GM12878 (cell line): ENCODE data around the gene MCM5. TPM values are rescaled to one million over a fixed set of nuclear protein-coding genes. Genes with fewer than 3 reads are reported as not detected.
A peak's percentile ranks its signal among the peaks of the same experiment; 100 is the strongest.

Source experiments
- DPF2 ChIP-seq: fragments of 450-650 bp; IDR thresholded peaks from 2 replicates; pipeline ENCODE4 v1.6.1; 2017; ENCODE audit warnings: mild to moderate bottlenecking
- EP300 ChIP-seq, 2 experiments: fragments of 150-350 bp in 1 of 2; IDR thresholded peaks; 2 replicates each; pipeline ENCODE4 v1.6.1; 2011 to 2012; ENCODE audit warnings: low read depth in 2 of 2, low read length in 2 of 2, borderline replicate concordance in 1 of 2, improper control_type of control experiment in 1 of 2, inconsistent platforms in 1 of 2; ENCODE audit not compliant: control insufficient read depth in 1 of 2
- FOXM1 ChIP-seq: IDR thresholded peaks from 2 replicates; pipeline ENCODE4 v1.6.1; 2012; ENCODE audit warnings: low read depth, mild to moderate bottlenecking, inconsistent platforms, low read length, moderate library complexity
- JUNB ChIP-seq: IDR thresholded peaks from 2 replicates; pipeline ENCODE4 v1.6.1; 2016; ENCODE audit warnings: antibody characterized with exemption, mild to moderate bottlenecking
- JUND ChIP-seq: IDR thresholded peaks from 2 replicates; pipeline ENCODE4 v1.6.1; 2012; ENCODE audit warnings: low read depth, mild to moderate bottlenecking, low read length, improper control_type of control experiment, moderate library complexity
- MAX ChIP-seq: IDR thresholded peaks from 2 replicates; pipeline ENCODE4 v1.6.1; 2012; ENCODE audit warnings: low read depth, low read length, improper control_type of control experiment
- MLLT1 ChIP-seq: fragments of 450-650 bp; IDR thresholded peaks from 2 replicates; pipeline ENCODE4 v1.6.1; 2016; ENCODE audit warnings: mild to moderate bottlenecking
- MTA3 ChIP-seq: IDR thresholded peaks from 2 replicates; pipeline ENCODE4 v1.6.1; 2012; ENCODE audit warnings: low read length, inconsistent platforms, borderline replicate concordance
- NR2F1 ChIP-seq: fragments of 450-650 bp; conservative IDR thresholded peaks from 2 replicates; pipeline ENCODE4 v1.6.1; 2017; ENCODE audit warnings: mild to moderate bottlenecking
- NRF1 ChIP-seq: conservative IDR thresholded peaks from 2 replicates; pipeline ENCODE4 v1.6.1; 2011; ENCODE audit warnings: mild to moderate bottlenecking, low read depth, low read length, improper control_type of control experiment
- RAD21 ChIP-seq: IDR thresholded peaks from 2 replicates; pipeline ENCODE4 v1.6.1; 2011; ENCODE audit warnings: mild to moderate bottlenecking, low read depth, low read length, moderate library complexity; ENCODE audit not compliant: insufficient read depth
- RAD51 ChIP-seq: fragments of 450-650 bp; IDR thresholded peaks from 2 replicates; pipeline ENCODE4 v1.6.1; 2016; ENCODE audit warnings: moderate library complexity, mild to moderate bottlenecking, inconsistent platforms
- RELB ChIP-seq: fragments of 450-650 bp; IDR thresholded peaks from 2 replicates; pipeline ENCODE4 v1.6.1; 2017; ENCODE audit warnings: low read depth, mild to moderate bottlenecking, moderate library complexity
- SRF ChIP-seq, 2 experiments: IDR thresholded peaks; 2 replicates each; pipeline ENCODE4 v1.6.1; 2011; ENCODE audit warnings: low read depth in 2 of 2, low read length in 2 of 2, mild to moderate bottlenecking in 1 of 2, moderate library complexity in 1 of 2
- USF2 ChIP-seq: IDR thresholded peaks from 2 replicates; pipeline ENCODE4 v1.6.1; 2011; ENCODE audit warnings: low read depth, low read length, improper control_type of control experiment, borderline replicate concordance
- polyA plus RNA-seq, 11 experiments: library from polyadenylated mRNA; depleted of rRNA in 4 of 11; unstranded in 6 of 11; stranded (reverse) in 5 of 11; fragments of >200 nt; fragmentation: Nextera tagmentation in 4 of 11; fragmentation: Illumina TruSeq in 1 of 11; extraction: Ambion mirVana in 4 of 11; extraction: Trizol in 1 of 11; gene quantifications; 1 replicate in 1 of 11; 2 replicates in 10 of 11; pipeline versions ENCODE4 v1.2.1 to v1.2.3, GENCODE V29; 2011 to 2016; ENCODE audit warnings: inconsistent platforms in 2 of 11, missing spikeins in 2 of 11, low read depth in 1 of 11
- total RNA-seq, 4 experiments: library from RNA; depleted of rRNA in 3 of 4; stranded (reverse); fragments of >200 nt in 3 of 4; fragmentation: Illumina TruSeq in 1 of 4; extraction: Trizol in 1 of 4; gene quantifications; 2 replicates each; pipeline versions ENCODE4 v1.2.1 to v1.2.3, GENCODE V29; 2013 to 2021
- TF ChIP-seq, protein P1 (sequence below): fragments of 450-650 bp; formaldehyde crosslinking; IDR thresholded peaks from 2 replicates; pipeline ENCODE4 v1.5.0; 2022; ENCODE audit warnings: mild to moderate bottlenecking, missing genetic modification characterization
- TF ChIP-seq, protein P2 (sequence below): fragments of 450-650 bp; IDR thresholded peaks from 2 replicates; pipeline ENCODE4 v1.6.1; 2017; ENCODE audit warnings: mild to moderate bottlenecking, low read depth, inconsistent platforms; ENCODE audit not compliant: poor library complexity, severe bottlenecking

The MCM5 gene
- total and polyA plus RNA-seq, 10 of the 15 experiments (the other 5 are each of a cell fraction or from before 2014, with no cell fraction given): 14.1 to 360 (median 164) TPM

- TF ChIP-seq EP300 (IDR thresholded peaks at IDR 0.05; ENCODE audit: borderline replicate concordance in 1 of 2, control insufficient read depth in 1 of 2, low read depth in 2 of 2, low read length in 2 of 2): peak; percentile 53 to 76; a peak in 3 of 4 replicates
- TF ChIP-seq JUNB: peak; percentile 70; the same call in 1 of the 2 replicates
- TF ChIP-seq, protein P1, sequence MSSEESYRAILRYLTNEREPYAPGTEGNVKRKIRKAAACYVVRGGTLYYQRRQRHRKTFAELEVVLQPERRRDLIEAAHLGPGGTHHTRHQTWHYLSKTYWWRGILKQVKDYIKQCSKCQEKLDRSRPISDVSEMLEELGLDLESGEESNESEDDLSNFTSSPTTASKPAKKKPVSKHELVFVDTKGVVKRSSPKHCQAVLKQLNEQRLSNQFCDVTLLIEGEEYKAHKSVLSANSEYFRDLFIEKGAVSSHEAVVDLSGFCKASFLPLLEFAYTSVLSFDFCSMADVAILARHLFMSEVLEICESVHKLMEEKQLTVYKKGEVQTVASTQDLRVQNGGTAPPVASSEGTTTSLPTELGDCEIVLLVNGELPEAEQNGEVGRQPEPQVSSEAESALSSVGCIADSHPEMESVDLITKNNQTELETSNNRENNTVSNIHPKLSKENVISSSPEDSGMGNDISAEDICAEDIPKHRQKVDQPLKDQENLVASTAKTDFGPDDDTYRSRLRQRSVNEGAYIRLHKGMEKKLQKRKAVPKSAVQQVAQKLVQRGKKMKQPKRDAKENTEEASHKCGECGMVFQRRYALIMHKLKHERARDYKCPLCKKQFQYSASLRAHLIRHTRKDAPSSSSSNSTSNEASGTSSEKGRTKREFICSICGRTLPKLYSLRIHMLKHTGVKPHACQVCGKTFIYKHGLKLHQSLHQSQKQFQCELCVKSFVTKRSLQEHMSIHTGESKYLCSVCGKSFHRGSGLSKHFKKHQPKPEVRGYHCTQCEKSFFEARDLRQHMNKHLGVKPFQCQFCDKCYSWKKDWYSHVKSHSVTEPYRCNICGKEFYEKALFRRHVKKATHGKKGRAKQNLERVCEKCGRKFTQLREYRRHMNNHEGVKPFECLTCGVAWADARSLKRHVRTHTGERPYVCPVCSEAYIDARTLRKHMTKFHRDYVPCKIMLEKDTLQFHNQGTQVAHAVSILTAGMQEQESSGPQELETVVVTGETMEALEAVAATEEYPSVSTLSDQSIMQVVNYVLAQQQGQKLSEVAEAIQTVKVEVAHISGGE (CRISPR knock-in tag): no peak
- no peak for TF ChIP-seq NRF1
- peak; percentile 35 to 80; a peak in 3 of 4 replicates for TF ChIP-seq SRF (IDR thresholded peaks at IDR 0.05; ENCODE audit: low read depth in 2 of 2, low read length in 2 of 2)
- TF ChIP-seq RAD21: peak; percentile 22; the same call in 1 of the 2 replicates
- peak; percentile 78 for TF ChIP-seq RAD51
- 0 out of 2 replicates have a peak, but pooled peaks have one; percentile 47 for TF ChIP-seq JUND
- TF ChIP-seq, protein P2, sequence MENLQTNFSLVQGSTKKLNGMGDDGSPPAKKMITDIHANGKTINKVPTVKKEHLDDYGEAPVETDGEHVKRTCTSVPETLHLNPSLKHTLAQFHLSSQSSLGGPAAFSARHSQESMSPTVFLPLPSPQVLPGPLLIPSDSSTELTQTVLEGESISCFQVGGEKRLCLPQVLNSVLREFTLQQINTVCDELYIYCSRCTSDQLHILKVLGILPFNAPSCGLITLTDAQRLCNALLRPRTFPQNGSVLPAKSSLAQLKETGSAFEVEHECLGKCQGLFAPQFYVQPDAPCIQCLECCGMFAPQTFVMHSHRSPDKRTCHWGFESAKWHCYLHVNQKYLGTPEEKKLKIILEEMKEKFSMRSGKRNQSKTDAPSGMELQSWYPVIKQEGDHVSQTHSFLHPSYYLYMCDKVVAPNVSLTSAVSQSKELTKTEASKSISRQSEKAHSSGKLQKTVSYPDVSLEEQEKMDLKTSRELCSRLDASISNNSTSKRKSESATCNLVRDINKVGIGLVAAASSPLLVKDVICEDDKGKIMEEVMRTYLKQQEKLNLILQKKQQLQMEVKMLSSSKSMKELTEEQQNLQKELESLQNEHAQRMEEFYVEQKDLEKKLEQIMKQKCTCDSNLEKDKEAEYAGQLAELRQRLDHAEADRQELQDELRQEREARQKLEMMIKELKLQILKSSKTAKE: peak; percentile 80
- peak; percentile 88 for TF ChIP-seq DPF2
- peak; percentile 92 for TF ChIP-seq MAX
- TF ChIP-seq FOXM1: 0 out of 2 replicates have a peak, but pooled peaks have one; percentile 39
- peak; percentile 99 for TF ChIP-seq NR2F1
- TF ChIP-seq MLLT1: 0 out of 2 replicates have a peak, but pooled peaks have one; percentile 39
- no peak for TF ChIP-seq MTA3
- TF ChIP-seq RELB: peak; percentile 79
- no peak; the same call in 1 of the 2 replicates for TF ChIP-seq USF2
These were observed 10.1 kb downstream of the MCM5 start (continued) for GRCh38 chr22:35409783-35410662.
